ENCODE measurements around the gene RTEL1.

- TF ChIP-seq CTCF (conservative IDR thresholded peaks at IDR 0.05; ENCODE audit: low read depth, low read length) (no peak), EZH2phosphoT487 (IDR thresholded peaks at IDR 0.05; ENCODE audit: borderline replicate concordance, low read length) (no peak), EZH2 (IDR thresholded peaks at IDR 0.05; ENCODE audit: low read length, unreplicated experiment) (no peak)
These were observed 2.5 kb downstream of the RTEL1 start for GRCh38 chr20:63660622-63661021.
